Endothelial cell of hepatic sinusoid (primary cell): Measurements from ENCODE around the gene CCDC191.

ENCODE experiments used
- in situ Hi-C: cut with HindIII; loops from 2 replicates; pipeline ENCODE4 v1.10.0; 2017; ENCODE audit warnings: low sequenced_read_pairs

The CCDC191 gene

GRCh38 chr3:114058646-114059045 is 2.3 kb upstream of the CCDC191 start:
- in situ Hi-C loops: no loop called here

- in situ Hi-C loops: no loop called here
Measured at GRCh38 chr3:114057011-114057347, 653 bp upstream of the CCDC191 start.

- in situ Hi-C loops: no loop called here
Measured at GRCh38 chr3:114052216-114052615, 4.1 kb downstream of the CCDC191 start.

GRCh38 chr3:114043205-114043604 is 13.1 kb downstream of the CCDC191 start:
- in situ Hi-C loops: loop anchor here (5.0 kb wide), 2 partner anchors 36 to 79 kb away; no protein-coding TSS in a partner anchor

- in situ Hi-C loops: no loop called here
Measured at GRCh38 chr3:114035896-114036295, 20.4 kb downstream of the CCDC191 start.

GRCh38 chr3:114034787-114035545 is 21.4 kb downstream of the CCDC191 start:
- in situ Hi-C loops: no loop called here

- in situ Hi-C loops: no loop called here
Measured at GRCh38 chr3:114034211-114034610, 22.1 kb downstream of the CCDC191 start.

- in situ Hi-C loops: no loop called here
Measured at GRCh38 chr3:114033721-114034120, 22.6 kb downstream of the CCDC191 start.

GRCh38 chr3:114026331-114026730 is 30.0 kb downstream of the CCDC191 start:
- in situ Hi-C loops: no loop called here

GRCh38 chr3:114025451-114025850 is 30.9 kb downstream of the CCDC191 start:
- in situ Hi-C loops: no loop called here

- in situ Hi-C loops: no loop called here
Measured at GRCh38 chr3:114022145-114022802, 34.1 kb downstream of the CCDC191 start.

GRCh38 chr3:114020907-114021306 is 35.4 kb downstream of the CCDC191 start:
- in situ Hi-C loops: no loop called here

GRCh38 chr3:114019486-114019885 is 36.8 kb downstream of the CCDC191 start:
- in situ Hi-C loops: no loop called here

GRCh38 chr3:114014211-114014610 is 42.1 kb downstream of the CCDC191 start:
- in situ Hi-C loops: no loop called here

- in situ Hi-C loops: no loop called here
Measured at GRCh38 chr3:114011059-114011797, 45.1 kb downstream of the CCDC191 start.

- in situ Hi-C loops: loop anchor here (5.0 kb wide), 1 partner anchor 37 kb away; no protein-coding TSS in a partner anchor
Measured at GRCh38 chr3:114005481-114005880, 50.8 kb downstream of the CCDC191 start.

GRCh38 chr3:113985541-113985940 is 70.8 kb downstream of the CCDC191 start:
- in situ Hi-C loops: no loop called here

GRCh38 chr3:113983544-113983943 is 72.8 kb downstream of the CCDC191 start:
- in situ Hi-C loops: no loop called here

GRCh38 chr3:113981803-113982202 is 74.5 kb downstream of the CCDC191 start:
- in situ Hi-C loops: no loop called here

- in situ Hi-C loops: no loop called here
Measured at GRCh38 chr3:113979916-113980315, 76.4 kb downstream of the CCDC191 start.

GRCh38 chr3:113977822-113978221 is 78.5 kb downstream of the CCDC191 start:
- in situ Hi-C loops: no loop called here

GRCh38 chr3:113968986-113969385 is 87.3 kb downstream of the CCDC191 start:
- in situ Hi-C loops: no loop called here
